A549 (cell line): ENCODE results near the gene UMOD. TPM values are rescaled to one million over a fixed set of nuclear protein-coding genes. Genes with fewer than 3 reads are reported as not detected.

Experiments
- ATAC-seq, 2 experiments: fragments of 200-7000 bp in 1 of 2; fragments of >200 bp in 1 of 2; cut with Nextera tagmentation in 1 of 2; cut with Tn5 transposase in 1 of 2; 3 replicates each; pipeline versions ENCODE4 v1.8.0 to v1.9.1; 2018 to 2020; ENCODE audit warnings: mild to moderate bottlenecking in 1 of 2, moderate library complexity in 1 of 2
- CTCF ChIA-PET: fragments of 300-600 bp; sonication (Branson Sonifier 250); formaldehyde crosslinking; extraction: SDS; loops from one replicate; lab custom pipeline; 2021; ENCODE audit warnings: antibody characterized with exemption, inconsistent platforms; lab: Yijun Ruan, JAX
- POLR2A ChIA-PET: fragments of 350-600 bp; formaldehyde crosslinking; extraction: SDS; loops from one replicate; lab custom pipeline; 2021; ENCODE audit warnings: antibody characterized with exemption, inconsistent platforms; lab: Yijun Ruan, JAX
- DNase-seq, 2 experiments: peaks; one replicate each; pipeline versions ENCODE4 v3.0.0 to v3.0.0-alpha.2; 2011 to 2016; ENCODE audit warnings: low read depth in 1 of 2, low spot score in 1 of 2
- FAIRE-seq: peaks from 2 replicates; lab custom pipeline; 2011; peaks lifted over from hg19 to GRCh38; lab: Jason Lieb, UNC
- H3K27ac ChIP-seq, 2 experiments: fragments of >200 bp; sonication (Bioruptor Twin); formaldehyde crosslinking; 3 replicates each; pipeline ENCODE4 v1.5.1; 2016 to 2017
- H3K4me1 ChIP-seq: fragments of >200 bp; sonication (Bioruptor Twin); formaldehyde crosslinking; 3 replicates; pipeline ENCODE4 v1.6.1; 2016
- H3K4me2 ChIP-seq: fragments of >200 bp; sonication (Bioruptor Twin); formaldehyde crosslinking; 3 replicates; pipeline ENCODE4 v1.6.1; 2016
- H3K4me3 ChIP-seq: fragments of >200 bp; sonication (Bioruptor Twin); formaldehyde crosslinking; 3 replicates; pipeline ENCODE4 v1.5.1; 2016
- H3K9me3 ChIP-seq: fragments of >200 bp; sonication (Bioruptor Twin); formaldehyde crosslinking; 3 replicates; pipeline ENCODE4 v1.6.1; 2016
- ATOH8 ChIP-seq: fragments of 250-450 bp; sonication (Bioruptor Pico); IDR thresholded peaks from 2 replicates; pipeline ENCODE4 v1.5.0; 2020; ENCODE audit warnings: low read depth, mild to moderate bottlenecking, moderate library complexity
- CBX2 ChIP-seq: fragments of 200-600 bp; sonication (generic); IDR thresholded peaks from 2 replicates; pipeline ENCODE4 v1.6.1; 2016; ENCODE audit warnings: low read depth, mild to moderate bottlenecking, borderline replicate concordance
- CBX8 ChIP-seq: fragments of 200-600 bp; sonication (generic); IDR thresholded peaks from 2 replicates; pipeline ENCODE4 v1.6.1; 2016
- CEBPB ChIP-seq, 2 experiments: fragments of >200 bp in 1 of 2; sonication (Bioruptor Twin) in 1 of 2; formaldehyde crosslinking in 1 of 2; IDR thresholded peaks; 2 replicates each; pipeline ENCODE4 v1.6.1; 2012 to 2016
- CTCF ChIP-seq: fragments of >200 bp; sonication (Bioruptor Twin); formaldehyde crosslinking; IDR thresholded peaks from 3 replicates; pipeline ENCODE4 v1.5.1; 2016
- EP300 ChIP-seq, 2 experiments: fragments of >200 bp; sonication (Bioruptor Twin); formaldehyde crosslinking; IDR thresholded peaks; 2 replicates in 1 of 2; 3 replicates in 1 of 2; pipeline ENCODE4 v1.6.1; 2016 to 2017
- ESRRA ChIP-seq: fragments of 150-350 bp; IDR thresholded peaks from 2 replicates; pipeline ENCODE4 v1.6.1; 2014; ENCODE audit warnings: mild to moderate bottlenecking, low read length, borderline replicate concordance
- GATA3 ChIP-seq: IDR thresholded peaks from 2 replicates; pipeline ENCODE4 v1.6.1; 2012; ENCODE audit warnings: borderline replicate concordance
- HDAC2 ChIP-seq: fragments of 200-600 bp; sonication (generic); IDR thresholded peaks from 2 replicates; pipeline ENCODE4 v1.6.1; 2016
- HES2 ChIP-seq: fragments of >200 bp; sonication (Bioruptor Twin); formaldehyde crosslinking; IDR thresholded peaks from 2 replicates; pipeline ENCODE4 v1.6.1; 2016
- HMGXB4 ChIP-seq: fragments of 250-450 bp; sonication (Bioruptor Pico); IDR thresholded peaks from 2 replicates; pipeline ENCODE4 v1.5.0; 2021; ENCODE audit warnings: mild to moderate bottlenecking, moderate library complexity, borderline replicate concordance
- HOXB5 ChIP-seq: fragments of 250-450 bp; sonication (Bioruptor Pico); IDR thresholded peaks from 2 replicates; pipeline ENCODE4 v1.5.0; 2020; ENCODE audit warnings: mild to moderate bottlenecking, moderate library complexity
- KDM5A ChIP-seq: fragments of 200-600 bp; sonication (generic); IDR thresholded peaks from 2 replicates; pipeline ENCODE4 v1.6.1; 2016; ENCODE audit warnings: antibody characterized with exemption, mild to moderate bottlenecking
- MAZ ChIP-seq: fragments of 150-350 bp; IDR thresholded peaks from 2 replicates; pipeline ENCODE4 v1.6.1; 2014; ENCODE audit warnings: antibody characterized with exemption, low read depth, low read length, borderline replicate concordance
- NFE2L2 ChIP-seq: fragments of 150-350 bp; conservative IDR thresholded peaks from 2 replicates; pipeline ENCODE4 v1.6.1; 2014; ENCODE audit warnings: low read length
- PBX3 ChIP-seq: IDR thresholded peaks from 2 replicates; pipeline ENCODE4 v1.6.1; 2012
- PHF8 ChIP-seq: fragments of 200-600 bp; sonication (generic); IDR thresholded peaks from 2 replicates; pipeline ENCODE4 v1.6.1; 2016; ENCODE audit warnings: low read depth, mild to moderate bottlenecking, antibody characterized with exemption, moderate library complexity, borderline replicate concordance
- REST ChIP-seq: fragments of 200-600 bp; sonication (generic); IDR thresholded peaks from 2 replicates; pipeline ENCODE4 v1.6.1; 2016; ENCODE audit warnings: antibody characterized with exemption, mild to moderate bottlenecking, moderate library complexity
- RNF2 ChIP-seq: fragments of 200-600 bp; sonication (generic); IDR thresholded peaks from 2 replicates; pipeline ENCODE4 v1.6.1; 2016; ENCODE audit warnings: low read depth, mild to moderate bottlenecking, antibody characterized with exemption, moderate library complexity, borderline replicate concordance
- SREBF2 ChIP-seq: fragments of 450-650 bp; IDR thresholded peaks from 2 replicates; pipeline ENCODE4 v1.6.1; 2014; ENCODE audit warnings: mild to moderate bottlenecking, moderate library complexity
- ZC3H11A ChIP-seq: fragments of 450-650 bp; IDR thresholded peaks from 2 replicates; pipeline ENCODE4 v1.6.1; 2014; ENCODE audit warnings: antibody characterized with exemption, mild to moderate bottlenecking
- ZFP36 ChIP-seq: fragments of 450-650 bp; IDR thresholded peaks from 2 replicates; pipeline ENCODE4 v1.6.1; 2014; ENCODE audit warnings: borderline replicate concordance; ENCODE audit not compliant: partially characterized antibody
- WGBS: methylation state at CpG from one replicate; pipeline ENCODE4 v1.1.6; 2017; ENCODE audit errors: missing lambda C conversion rate; 5-methylcytosine and 5-hydroxymethylcytosine counted together
- polyA plus RNA-seq, 4 experiments: library from polyadenylated mRNA; depleted of rRNA in 3 of 4; stranded (reverse); fragments of >200 nt; fragmentation: RNase III in 1 of 4; extraction: RNeasy Plus Mini Kit Qiagen cat#74134 plus additional on column Dnase treatment in 1 of 4; gene quantifications; 2 replicates in 3 of 4; 3 replicates in 1 of 4; pipeline ENCODE4 v1.2.3, GENCODE V29; 2011 to 2017

Gene UMOD
- polyA plus RNA-seq, 2 of the 4 experiments (the other 2 are of a cell fraction) = not detected

- Histone ChIP-seq H3K4me1 (no peaks in the 10 kb centered on the region), H3K9me3 (no peaks in the 10 kb centered on the region), H3K27ac (no peak overlapping the region), H3K4me2 (no peak overlapping the region), H3K4me3 (no peak overlapping the region)
- TF ChIP-seq CTCF = no peak
- TF ChIP-seq CEBPB (IDR thresholded peaks at IDR 0.05) = no peak
- TF ChIP-seq CBX2 = no peak
- no peak for TF ChIP-seq GATA3
- no peak for TF ChIP-seq HOXB5
- TF ChIP-seq MAZ = no peak
- no peak for TF ChIP-seq ZC3H11A
- TF ChIP-seq HMGXB4 (CRISPR knock-in tag) = no peak
- no peak for TF ChIP-seq ESRRA
- 3% methylated on average over 4 of the region's 4 CpGs for WGBS
- no peak for FAIRE-seq
- ChIA-PET POLR2A (no interaction called here), CTCF (interaction anchor here (0.8 to 1.7 kb wide), 3 partner anchors 77 to 399 kb away, joined by 3 to 9 read pairs (median 3); no protein-coding TSS in a partner anchor)
- no peak for ATAC-seq
- no peak for DNase-seq
Measured at GRCh38 chr16:20306401-20306800, 46.1 kb downstream of the UMOD start.

GRCh38 chr16:20303012-20303411 is 49.5 kb downstream of the UMOD start:
- TF ChIP-seq EP300 (IDR thresholded peaks at IDR 0.05) (no peak), PBX3 (no peak), SREBF2 (no peak), HES2 (no peak), GATA3 (no peak), ATOH8 (CRISPR knock-in tag) (no peak), NFE2L2 (no peak), CBX8 (no peak), PHF8 (no peak), CEBPB (IDR thresholded peaks at IDR 0.05) (no peak), RNF2 (no peak), CBX2 (no peak), REST (no peak), HDAC2 (no peak), MAZ (no peak), KDM5A (no peak), ZFP36 (no peak)
- Histone ChIP-seq H3K9me3 (no peaks in the 10 kb centered on the region), H3K4me3 (no peak overlapping the region), H3K4me2 (no peak overlapping the region), H3K4me1 (no peaks in the 10 kb centered on the region), H3K27ac (no peak overlapping the region)
- WGBS = 23% methylated on average over 4 of the region's 4 CpGs
- DNase-seq = no peak
- CTCF ChIA-PET = interaction anchor here (1.6 to 19.2 kb wide), 2 partner anchors 11 to 392 kb away, joined by 3 to 316 read pairs; no protein-coding TSS in a partner anchor
- POLR2A ChIA-PET = no interaction called here
- no peak for FAIRE-seq
- ATAC-seq = no peak
